HepG2 (cell line): ENCODE results near the gene ENTPD7. TPM values are rescaled to one million over a fixed set of nuclear protein-coding genes. Genes with fewer than 3 reads are reported as not detected.

Experiments
- HNF1B ChIP-seq: sonication (generic); formaldehyde crosslinking; IDR thresholded peaks from 2 replicates; pipeline ENCODE4 v1.5.1; 2020; ENCODE audit warnings: mild to moderate bottlenecking, moderate library complexity, missing genetic modification reagents
- PBX3 ChIP-seq: sonication (generic); formaldehyde crosslinking; IDR thresholded peaks from 2 replicates; pipeline ENCODE4 v1.8.1; 2023; ENCODE audit warnings: missing genetic modification reagents, inconsistent platforms, borderline replicate concordance
- SRSF1 ChIP-seq: fragments of 200-400 bp; formaldehyde crosslinking; optimal IDR thresholded peaks from 2 replicates; pipeline ENCODE3; 2017; ENCODE audit warnings: mild to moderate bottlenecking, low read depth, low read length, moderate library complexity
- ZKSCAN5 ChIP-seq: sonication (generic); formaldehyde crosslinking; IDR thresholded peaks from 2 replicates; pipeline ENCODE4 v1.5.1; 2020; ENCODE audit warnings: mild to moderate bottlenecking, missing genetic modification reagents
- ZNF816 ChIP-seq: sonication (generic); formaldehyde crosslinking; IDR thresholded peaks from 2 replicates; pipeline ENCODE4 v1.8.0; 2022; ENCODE audit warnings: missing genetic modification reagents, mild to moderate bottlenecking, borderline replicate concordance
- polyA plus RNA-seq, 8 experiments: library from polyadenylated mRNA; depleted of rRNA in 3 of 8; stranded (reverse) in 7 of 8; unstranded in 1 of 8; fragments of >200 nt; fragmentation: Illumina TruSeq in 4 of 8; extraction: Trizol in 4 of 8; gene quantifications; 2 replicates each; pipeline versions ENCODE4 v1.2.1 to v1.2.3, GENCODE V29; 2011 to 2016; ENCODE audit warnings: low read depth in 4 of 8, missing spikeins in 1 of 8, mixed read lengths in 1 of 8; ENCODE audit not compliant: insufficient read depth in 1 of 8
- total RNA-seq, 5 experiments: library from RNA; depleted of rRNA; stranded (reverse); fragments of >200 nt; fragmentation: Illumina TruSeq; extraction: Trizol; gene quantifications; 2 replicates each; pipeline ENCODE4 v1.2.3, GENCODE V29; 2016; ENCODE audit warnings: low read depth in 1 of 5
- TF ChIP-seq, protein P1 (sequence below): sonication (generic); formaldehyde crosslinking; IDR thresholded peaks from 2 replicates; pipeline ENCODE4 v1.4.0; 2020; ENCODE audit warnings: low read depth, mild to moderate bottlenecking, missing genetic modification reagents
- TF ChIP-seq, protein P2 (sequence below), 2 experiments: sonication (generic) in 1 of 2; formaldehyde crosslinking in 1 of 2; IDR thresholded peaks; 2 replicates each; pipeline versions ENCODE4 v1.6.1 to v1.9.0; 2014 to 2022; ENCODE audit warnings: antibody characterized with exemption in 1 of 2, borderline replicate concordance in 1 of 2, inconsistent platforms in 1 of 2, low read depth in 1 of 2, missing genetic modification reagents in 1 of 2
- TF ChIP-seq, protein P3 (sequence below): sonication (generic); formaldehyde crosslinking; IDR thresholded peaks from 2 replicates; pipeline ENCODE4 v1.4.0; 2020; ENCODE audit warnings: mild to moderate bottlenecking, missing genetic modification reagents

The ENTPD7 gene
- total and polyA plus RNA-seq, 2 of the 13 experiments (the other 11 are each of a cell fraction or from before 2014, with no cell fraction given): 7.6 to 36.5 TPM

- TF ChIP-seq, protein P1, sequence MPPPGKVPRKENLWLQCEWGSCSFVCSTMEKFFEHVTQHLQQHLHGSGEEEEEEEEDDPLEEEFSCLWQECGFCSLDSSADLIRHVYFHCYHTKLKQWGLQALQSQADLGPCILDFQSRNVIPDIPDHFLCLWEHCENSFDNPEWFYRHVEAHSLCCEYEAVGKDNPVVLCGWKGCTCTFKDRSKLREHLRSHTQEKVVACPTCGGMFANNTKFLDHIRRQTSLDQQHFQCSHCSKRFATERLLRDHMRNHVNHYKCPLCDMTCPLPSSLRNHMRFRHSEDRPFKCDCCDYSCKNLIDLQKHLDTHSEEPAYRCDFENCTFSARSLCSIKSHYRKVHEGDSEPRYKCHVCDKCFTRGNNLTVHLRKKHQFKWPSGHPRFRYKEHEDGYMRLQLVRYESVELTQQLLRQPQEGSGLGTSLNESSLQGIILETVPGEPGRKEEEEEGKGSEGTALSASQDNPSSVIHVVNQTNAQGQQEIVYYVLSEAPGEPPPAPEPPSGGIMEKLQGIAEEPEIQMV (CRISPR knock-in tag): peak; percentile 86; the same call in 1 of the 2 replicates
- TF ChIP-seq HNF1B (peak; percentile 90), ZNF816 (CRISPR knock-in tag) (peak; percentile 41; the same call in 1 of the 2 replicates), ZKSCAN5 (CRISPR knock-in tag) (0 out of 2 replicates have a peak, but pooled peaks have one; percentile 45), SRSF1 (peak; percentile 3), PBX3 (CRISPR knock-in tag) (0 out of 2 replicates have a peak, but pooled peaks have one; percentile 67)
- TF ChIP-seq, protein P2, sequence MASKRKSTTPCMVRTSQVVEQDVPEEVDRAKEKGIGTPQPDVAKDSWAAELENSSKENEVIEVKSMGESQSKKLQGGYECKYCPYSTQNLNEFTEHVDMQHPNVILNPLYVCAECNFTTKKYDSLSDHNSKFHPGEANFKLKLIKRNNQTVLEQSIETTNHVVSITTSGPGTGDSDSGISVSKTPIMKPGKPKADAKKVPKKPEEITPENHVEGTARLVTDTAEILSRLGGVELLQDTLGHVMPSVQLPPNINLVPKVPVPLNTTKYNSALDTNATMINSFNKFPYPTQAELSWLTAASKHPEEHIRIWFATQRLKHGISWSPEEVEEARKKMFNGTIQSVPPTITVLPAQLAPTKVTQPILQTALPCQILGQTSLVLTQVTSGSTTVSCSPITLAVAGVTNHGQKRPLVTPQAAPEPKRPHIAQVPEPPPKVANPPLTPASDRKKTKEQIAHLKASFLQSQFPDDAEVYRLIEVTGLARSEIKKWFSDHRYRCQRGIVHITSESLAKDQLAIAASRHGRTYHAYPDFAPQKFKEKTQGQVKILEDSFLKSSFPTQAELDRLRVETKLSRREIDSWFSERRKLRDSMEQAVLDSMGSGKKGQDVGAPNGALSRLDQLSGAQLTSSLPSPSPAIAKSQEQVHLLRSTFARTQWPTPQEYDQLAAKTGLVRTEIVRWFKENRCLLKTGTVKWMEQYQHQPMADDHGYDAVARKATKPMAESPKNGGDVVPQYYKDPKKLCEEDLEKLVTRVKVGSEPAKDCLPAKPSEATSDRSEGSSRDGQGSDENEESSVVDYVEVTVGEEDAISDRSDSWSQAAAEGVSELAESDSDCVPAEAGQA (IDR thresholded peaks at IDR 0.05; ENCODE audit: low read depth): peak; percentile 40; the same call in 1 of the 2 replicates
- TF ChIP-seq, protein P2 (CRISPR knock-in tag; IDR thresholded peaks at IDR 0.05; ENCODE audit: borderline replicate concordance): no peak
- TF ChIP-seq, protein P3, sequence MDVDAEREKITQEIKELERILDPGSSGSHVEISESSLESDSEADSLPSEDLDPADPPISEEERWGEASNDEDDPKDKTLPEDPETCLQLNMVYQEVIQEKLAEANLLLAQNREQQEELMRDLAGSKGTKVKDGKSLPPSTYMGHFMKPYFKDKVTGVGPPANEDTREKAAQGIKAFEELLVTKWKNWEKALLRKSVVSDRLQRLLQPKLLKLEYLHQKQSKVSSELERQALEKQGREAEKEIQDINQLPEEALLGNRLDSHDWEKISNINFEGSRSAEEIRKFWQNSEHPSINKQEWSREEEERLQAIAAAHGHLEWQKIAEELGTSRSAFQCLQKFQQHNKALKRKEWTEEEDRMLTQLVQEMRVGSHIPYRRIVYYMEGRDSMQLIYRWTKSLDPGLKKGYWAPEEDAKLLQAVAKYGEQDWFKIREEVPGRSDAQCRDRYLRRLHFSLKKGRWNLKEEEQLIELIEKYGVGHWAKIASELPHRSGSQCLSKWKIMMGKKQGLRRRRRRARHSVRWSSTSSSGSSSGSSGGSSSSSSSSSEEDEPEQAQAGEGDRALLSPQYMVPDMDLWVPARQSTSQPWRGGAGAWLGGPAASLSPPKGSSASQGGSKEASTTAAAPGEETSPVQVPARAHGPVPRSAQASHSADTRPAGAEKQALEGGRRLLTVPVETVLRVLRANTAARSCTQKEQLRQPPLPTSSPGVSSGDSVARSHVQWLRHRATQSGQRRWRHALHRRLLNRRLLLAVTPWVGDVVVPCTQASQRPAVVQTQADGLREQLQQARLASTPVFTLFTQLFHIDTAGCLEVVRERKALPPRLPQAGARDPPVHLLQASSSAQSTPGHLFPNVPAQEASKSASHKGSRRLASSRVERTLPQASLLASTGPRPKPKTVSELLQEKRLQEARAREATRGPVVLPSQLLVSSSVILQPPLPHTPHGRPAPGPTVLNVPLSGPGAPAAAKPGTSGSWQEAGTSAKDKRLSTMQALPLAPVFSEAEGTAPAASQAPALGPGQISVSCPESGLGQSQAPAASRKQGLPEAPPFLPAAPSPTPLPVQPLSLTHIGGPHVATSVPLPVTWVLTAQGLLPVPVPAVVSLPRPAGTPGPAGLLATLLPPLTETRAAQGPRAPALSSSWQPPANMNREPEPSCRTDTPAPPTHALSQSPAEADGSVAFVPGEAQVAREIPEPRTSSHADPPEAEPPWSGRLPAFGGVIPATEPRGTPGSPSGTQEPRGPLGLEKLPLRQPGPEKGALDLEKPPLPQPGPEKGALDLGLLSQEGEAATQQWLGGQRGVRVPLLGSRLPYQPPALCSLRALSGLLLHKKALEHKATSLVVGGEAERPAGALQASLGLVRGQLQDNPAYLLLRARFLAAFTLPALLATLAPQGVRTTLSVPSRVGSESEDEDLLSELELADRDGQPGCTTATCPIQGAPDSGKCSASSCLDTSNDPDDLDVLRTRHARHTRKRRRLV (CRISPR knock-in tag): peak; percentile 39; the same call in 1 of the 2 replicates
Measured at GRCh38 chr10:99620711-99621453, 38.4 kb upstream of the ENTPD7 start (continued).
